HepG2 (cell line): Measurements from ENCODE around the gene PLAA. TPM values are rescaled to one million over a fixed set of nuclear protein-coding genes. Genes with fewer than 3 reads are reported as not detected.

Experiments
- ATAC-seq: fragments of 200-7000 bp; cut with Tn5 transposase; 3 replicates; pipeline ENCODE4 v1.9.1; 2020; ENCODE audit warnings: mild to moderate bottlenecking, moderate library complexity
- BruUV-seq: library from RNA; stranded (reverse); fragments of 400-500 nt; replicated peaks from 2 replicates; lab custom pipeline; 2021; lab: Mats Ljungman, UMichigan
- CTCF ChIA-PET: fragments of 300-600 bp; formaldehyde crosslinking; extraction: SDS; loops from one replicate; lab custom pipeline; 2021; ENCODE audit warnings: low total read pairs, inconsistent platforms, low intra/inter-chr PET ratio; lab: Yijun Ruan, JAX
- POLR2A ChIA-PET: fragments of 350-600 bp; sonication (Branson Sonifier 250); formaldehyde crosslinking; loops from one replicate; lab custom pipeline; 2020; ENCODE audit warnings: antibody characterized with exemption, inconsistent platforms; lab: Yijun Ruan, JAX
- DNase-seq: peaks from one replicate; pipeline ENCODE4 v3.0.0-alpha.2; 2015; ENCODE audit warnings: low spot score
- FAIRE-seq: peaks from 3 replicates; lab custom pipeline; 2011; peaks lifted over from hg19 to GRCh38; lab: Jason Lieb, UNC
- H2AFZ ChIP-seq: one replicate; pipeline ENCODE4 v1.6.1; 2011; ENCODE audit warnings: low read length, inconsistent platforms
- H3K27ac ChIP-seq: fragments of 300-600 bp; 3 replicates; pipeline ENCODE4 v1.8.0; 2011; ENCODE audit warnings: mixed run types, mild to moderate bottlenecking, mixed read lengths, low read length, inconsistent platforms; ENCODE audit not compliant: insufficient read depth; ENCODE audit errors: extremely low read length
- H3K27me3 ChIP-seq, 2 experiments: fragments of 200-600 bp in 1 of 2; 2 replicates in 1 of 2; 3 replicates in 1 of 2; pipeline versions ENCODE4 v1.6.0 to v1.8.0; 2011; ENCODE audit warnings: low read length in 2 of 2, mild to moderate bottlenecking in 2 of 2, moderate library complexity in 2 of 2, inconsistent platforms in 1 of 2; ENCODE audit not compliant: insufficient read depth in 2 of 2, control insufficient read depth in 1 of 2
- H3K36me3 ChIP-seq, 2 experiments: fragments of 200-600 bp in 1 of 2; replicated peaks in 1 of 2; 2 replicates in 1 of 2; 3 replicates in 1 of 2; pipeline versions ENCODE4 v1.5.1 to v1.8.0; 2011; ENCODE audit warnings: low read length in 2 of 2, inconsistent platforms in 1 of 2; ENCODE audit not compliant: insufficient read depth in 2 of 2, control insufficient read depth in 1 of 2
- H3K4me1 ChIP-seq: 2 replicates; pipeline ENCODE4 v1.5.1; 2012; ENCODE audit warnings: low read length, inconsistent platforms; ENCODE audit not compliant: insufficient read depth
- H3K4me2 ChIP-seq: 2 replicates; pipeline ENCODE4 v1.6.0; 2011; ENCODE audit warnings: low read depth, low read length, inconsistent platforms
- H3K4me3 ChIP-seq, 3 experiments: fragments of 200-600 bp in 1 of 3; sonication (generic), shearing (Covaris generic) in 1 of 3; replicated peaks in 1 of 3; 2 replicates each; pipeline ENCODE4 v1.5.1; 2011 to 2016; ENCODE audit warnings: low read length in 3 of 3, inconsistent platforms in 2 of 3, low read depth in 2 of 3, mild to moderate bottlenecking in 2 of 3, control low read depth in 1 of 3, mixed read lengths in 1 of 3; ENCODE audit not compliant: insufficient read depth in 1 of 3
- H3K79me2 ChIP-seq: one replicate; pipeline ENCODE4 v1.6.1; 2011; ENCODE audit warnings: low read length, inconsistent platforms; ENCODE audit not compliant: insufficient read depth
- H3K9ac ChIP-seq: 2 replicates; pipeline ENCODE4 v1.6.0; 2011; ENCODE audit warnings: mild to moderate bottlenecking, low read depth, low read length, inconsistent platforms; ENCODE audit not compliant: insufficient read depth
- H3K9me3 ChIP-seq: 2 replicates; pipeline ENCODE4 v1.5.1; 2012; ENCODE audit warnings: mild to moderate bottlenecking, low read length
- H4K20me1 ChIP-seq: 2 replicates; pipeline ENCODE4 v1.6.0; 2011; ENCODE audit warnings: inconsistent platforms, mild to moderate bottlenecking, low read length, moderate library complexity; ENCODE audit not compliant: insufficient read depth
- MAFF ChIP-seq: IDR thresholded peaks from 2 replicates; pipeline ENCODE4 v1.6.1; 2011; ENCODE audit warnings: low read depth, low read length, improper control_type of control experiment
- MAFK ChIP-seq, 2 experiments: IDR thresholded peaks in 1 of 2; conservative IDR thresholded peaks in 1 of 2; 2 replicates each; pipeline ENCODE4 v1.6.1; 2011; ENCODE audit warnings: improper control_type of control experiment in 2 of 2, low read length in 2 of 2
- in situ Hi-C: cut with HindIII; loops from 2 replicates; pipeline ENCODE4 v1.10.0; 2017; ENCODE audit warnings: low pct_unique_long_range_greater_than_20kb; ENCODE audit not compliant: extremely low pct_ligation_motif_present
- intact Hi-C: fragments of 100-400 bp; cut with micrococcal nuclease; formaldehyde crosslinking; loops from one replicate; pipeline ENCODE4 v1.10.0; 2022; ENCODE audit not compliant: unreplicated experiment
- polyA plus RNA-seq, 8 experiments: library from polyadenylated mRNA; depleted of rRNA in 3 of 8; stranded (reverse) in 7 of 8; unstranded in 1 of 8; fragments of >200 nt; fragmentation: Illumina TruSeq in 4 of 8; extraction: Trizol in 4 of 8; gene quantifications; 2 replicates each; pipeline versions ENCODE4 v1.2.1 to v1.2.3, GENCODE V29; 2011 to 2016; ENCODE audit warnings: low read depth in 4 of 8, missing spikeins in 1 of 8, mixed read lengths in 1 of 8; ENCODE audit not compliant: insufficient read depth in 1 of 8
- total RNA-seq, 5 experiments: library from RNA; depleted of rRNA; stranded (reverse); fragments of >200 nt; fragmentation: Illumina TruSeq; extraction: Trizol; gene quantifications; 2 replicates each; pipeline ENCODE4 v1.2.3, GENCODE V29; 2016; ENCODE audit warnings: low read depth in 1 of 5
- TF ChIP-seq, protein P1 (sequence below): sonication (generic); formaldehyde crosslinking; IDR thresholded peaks from 2 replicates; pipeline ENCODE4 v1.5.0; 2020; ENCODE audit warnings: mild to moderate bottlenecking, missing genetic modification reagents, borderline replicate concordance

The PLAA gene
- total and polyA plus RNA-seq, 2 of the 13 experiments (the other 11 are each of a cell fraction or from before 2014, with no cell fraction given), result 5.8 to 22.9 TPM

GRCh38 chr9:26935847-26936246 is 11.2 kb downstream of the PLAA start:
- Histone ChIP-seq H4K20me1 (no peaks in the 10 kb centered on the region), H2AFZ (no peak overlapping the region), H3K9me3 (no peaks in the 10 kb centered on the region), H3K4me2 (no peak overlapping the region), H3K79me2 (peaks cover 49% of the 10 kb centered on the region), H3K4me1 (no peaks in the 10 kb centered on the region), H3K27ac (no peak overlapping the region), H3K36me3 (0 out of 5 replicates have a peak, but pooled peaks cover 1 to 7% of the 10 kb centered on the region in 2 experiments), H3K4me3 (no peak overlapping the region), H3K9ac (no peak overlapping the region), H3K27me3 (no peaks in the 10 kb centered on the region)
- TF ChIP-seq MAFK (conservative IDR thresholded peaks at IDR 0.05 in 1 of 2, IDR thresholded peaks at IDR 0.05 in 1 of 2; ENCODE audit: low read length in 2 of 2), result peak; percentile 82 to 95
- TF ChIP-seq, protein P1, sequence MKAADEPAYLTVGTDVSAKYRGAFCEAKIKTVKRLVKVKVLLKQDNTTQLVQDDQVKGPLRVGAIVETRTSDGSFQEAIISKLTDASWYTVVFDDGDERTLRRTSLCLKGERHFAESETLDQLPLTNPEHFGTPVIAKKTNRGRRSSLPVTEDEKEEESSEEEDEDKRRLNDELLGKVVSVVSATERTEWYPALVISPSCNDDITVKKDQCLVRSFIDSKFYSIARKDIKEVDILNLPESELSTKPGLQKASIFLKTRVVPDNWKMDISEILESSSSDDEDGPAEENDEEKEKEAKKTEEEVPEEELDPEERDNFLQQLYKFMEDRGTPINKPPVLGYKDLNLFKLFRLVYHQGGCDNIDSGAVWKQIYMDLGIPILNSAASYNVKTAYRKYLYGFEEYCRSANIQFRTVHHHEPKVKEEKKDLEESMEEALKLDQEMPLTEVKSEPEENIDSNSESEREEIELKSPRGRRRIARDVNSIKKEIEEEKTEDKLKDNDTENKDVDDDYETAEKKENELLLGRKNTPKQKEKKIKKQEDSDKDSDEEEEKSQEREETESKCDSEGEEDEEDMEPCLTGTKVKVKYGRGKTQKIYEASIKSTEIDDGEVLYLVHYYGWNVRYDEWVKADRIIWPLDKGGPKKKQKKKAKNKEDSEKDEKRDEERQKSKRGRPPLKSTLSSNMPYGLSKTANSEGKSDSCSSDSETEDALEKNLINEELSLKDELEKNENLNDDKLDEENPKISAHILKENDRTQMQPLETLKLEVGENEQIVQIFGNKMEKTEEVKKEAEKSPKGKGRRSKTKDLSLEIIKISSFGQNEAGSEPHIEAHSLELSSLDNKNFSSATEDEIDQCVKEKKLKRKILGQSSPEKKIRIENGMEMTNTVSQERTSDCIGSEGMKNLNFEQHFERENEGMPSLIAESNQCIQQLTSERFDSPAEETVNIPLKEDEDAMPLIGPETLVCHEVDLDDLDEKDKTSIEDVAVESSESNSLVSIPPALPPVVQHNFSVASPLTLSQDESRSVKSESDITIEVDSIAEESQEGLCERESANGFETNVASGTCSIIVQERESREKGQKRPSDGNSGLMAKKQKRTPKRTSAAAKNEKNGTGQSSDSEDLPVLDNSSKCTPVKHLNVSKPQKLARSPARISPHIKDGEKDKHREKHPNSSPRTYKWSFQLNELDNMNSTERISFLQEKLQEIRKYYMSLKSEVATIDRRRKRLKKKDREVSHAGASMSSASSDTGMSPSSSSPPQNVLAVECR (CRISPR knock-in tag), result no peak
- peak; percentile 90 for TF ChIP-seq MAFF
- POLR2A ChIA-PET, result no interaction called here
- no peak for DNase-seq
- CTCF ChIA-PET, result no interaction called here
- in situ Hi-C loops (no loop called here), intact Hi-C loops (no loop called here)
- FAIRE-seq, result no peak
- BruUV-seq, result no TSS peak
- no peak for ATAC-seq
